KBM-7 (cell line): Measurements from ENCODE around the gene SYT5.
"Not testable (repeated sequence)": the region's sequence is repeated elsewhere in the genome, so short reads cannot be mapped to it uniquely, and the experiment has no call there.

Source experiments
- DNase-seq: peaks from one replicate; pipeline ENCODE4 v3.0.0-alpha.2; 2015
- in situ Hi-C: fragments of 300-500 bp; cut with MboI; formaldehyde crosslinking; loops from 2 replicates; pipeline ENCODE4 v1.14.3; 2020; ENCODE audit warnings: low sequenced_read_pairs, low pct_unique_long_range_greater_than_20kb, mixed read lengths

SYT5 gene

GRCh38 chr19:55209693-55210472 is 29.8 kb upstream of the SYT5 start:
- DNase-seq: no peak

DNA sequence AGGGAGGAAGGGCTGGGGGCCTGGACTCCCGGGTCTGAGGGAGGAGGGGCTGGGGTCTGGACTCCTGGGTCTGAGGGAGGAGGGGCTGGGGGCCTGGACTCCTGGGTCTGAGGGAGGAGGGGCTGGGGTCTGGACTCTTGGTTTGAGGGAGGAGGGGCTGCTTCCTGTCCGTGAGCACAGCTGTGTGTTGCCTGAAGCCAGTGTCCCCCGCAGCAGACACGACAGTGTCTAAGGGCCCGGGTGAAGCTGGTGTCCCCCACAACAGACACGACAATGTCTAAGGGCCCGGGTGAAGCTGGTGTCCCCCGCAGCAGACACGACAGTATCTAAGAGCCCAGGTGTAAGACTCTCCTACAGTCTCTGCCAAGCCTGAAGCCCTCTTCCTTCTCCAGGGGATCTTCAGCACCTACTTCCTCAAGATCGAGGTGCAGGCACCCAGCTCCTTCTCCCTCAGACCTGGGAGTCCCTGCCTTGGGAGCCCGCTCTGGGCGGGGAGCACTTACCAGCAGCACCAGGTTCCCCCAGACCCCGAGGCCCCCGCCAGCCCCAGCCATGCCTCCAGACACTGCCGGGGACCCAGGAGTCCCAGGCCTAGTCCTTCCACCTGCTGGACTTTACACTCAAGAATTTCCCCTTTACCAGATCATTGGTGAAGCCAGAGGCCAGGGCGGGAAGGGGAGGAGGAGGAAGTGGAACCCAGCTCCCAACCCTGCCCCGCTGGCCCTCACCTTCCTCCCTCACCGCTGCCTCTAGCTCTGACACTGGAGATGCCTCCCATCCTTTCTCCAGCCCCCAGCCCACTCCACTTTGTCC is 29.0 kb upstream of the SYT5 start, which contains the start of gene PTPRH:
PTPRH (minus strand) TSS at position 622 of the 813 bp plus-strand sequence; CDS start at position 554, 68 bp downstream.
- DNase-seq: no peak
- in situ Hi-C loops: no loop called here

More at GRCh38 chr19:55209693-55210472, 29.8 kb upstream of the SYT5 start:
- in situ Hi-C loops: no loop called here

DNA sequence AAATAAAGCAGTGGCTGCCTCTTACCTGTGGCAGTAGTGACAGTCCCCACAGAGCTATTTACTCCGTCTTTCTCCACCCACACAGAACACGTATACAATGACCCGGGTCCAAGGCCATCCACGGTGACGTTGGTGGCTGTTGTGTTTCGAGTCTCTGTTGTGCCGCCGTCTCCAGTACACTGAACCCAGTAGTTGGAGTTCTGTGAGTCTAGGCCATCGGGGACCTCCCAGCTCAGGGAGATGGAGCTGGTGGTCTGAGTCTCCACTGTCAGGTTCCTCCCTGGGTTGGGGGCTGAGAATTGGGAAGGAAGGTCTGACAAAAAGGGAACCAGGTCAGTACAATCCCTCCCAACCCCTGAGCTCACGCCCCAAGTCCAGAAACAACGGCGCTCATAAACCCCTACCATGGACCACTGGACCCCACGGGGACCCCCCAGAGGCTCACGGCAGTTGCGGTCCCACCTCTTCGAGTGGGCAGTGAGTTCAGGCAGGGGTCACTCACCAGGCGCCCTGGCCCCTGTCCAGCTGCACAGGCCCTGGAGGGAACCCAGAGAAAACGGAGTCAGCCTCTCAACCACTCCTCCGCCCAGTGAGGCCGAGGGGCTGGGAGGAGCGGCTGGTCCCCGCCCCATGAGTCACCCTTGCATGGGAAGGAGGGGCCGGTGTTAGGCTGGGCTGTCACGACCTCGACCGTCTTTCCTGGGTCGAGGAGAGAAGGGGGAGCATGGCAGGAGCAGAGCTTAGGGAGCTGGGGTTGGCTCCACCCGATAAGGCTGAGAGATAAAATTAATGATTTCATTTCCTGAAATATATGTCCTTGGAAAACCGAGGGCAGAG is 26.8 kb upstream of the SYT5 start:
- DNase-seq: peak; percentile 72
- in situ Hi-C loops: no loop called here

DNA sequence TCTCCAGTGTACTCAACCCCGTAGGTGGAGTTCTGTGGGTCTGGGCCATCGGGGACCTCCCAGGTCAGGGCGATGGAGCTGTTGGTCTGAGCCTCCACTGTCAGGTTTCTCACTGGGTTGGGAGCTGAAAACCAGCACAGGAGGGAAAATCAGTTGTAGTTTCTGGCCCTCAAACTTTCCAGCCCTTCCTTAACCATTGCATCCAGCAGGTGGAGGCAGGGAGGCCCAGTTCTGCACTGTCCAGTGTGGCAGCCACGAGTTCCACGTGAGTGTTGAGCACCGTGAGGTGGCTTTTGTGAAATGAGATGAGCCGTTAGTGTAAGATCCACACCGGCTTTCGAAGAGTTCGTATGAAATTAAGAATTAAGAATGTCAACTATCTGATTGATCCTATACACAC is 22.1 kb upstream of the SYT5 start:
- DNase-seq, in situ Hi-C loops: not testable (repeated sequence)

DNA sequence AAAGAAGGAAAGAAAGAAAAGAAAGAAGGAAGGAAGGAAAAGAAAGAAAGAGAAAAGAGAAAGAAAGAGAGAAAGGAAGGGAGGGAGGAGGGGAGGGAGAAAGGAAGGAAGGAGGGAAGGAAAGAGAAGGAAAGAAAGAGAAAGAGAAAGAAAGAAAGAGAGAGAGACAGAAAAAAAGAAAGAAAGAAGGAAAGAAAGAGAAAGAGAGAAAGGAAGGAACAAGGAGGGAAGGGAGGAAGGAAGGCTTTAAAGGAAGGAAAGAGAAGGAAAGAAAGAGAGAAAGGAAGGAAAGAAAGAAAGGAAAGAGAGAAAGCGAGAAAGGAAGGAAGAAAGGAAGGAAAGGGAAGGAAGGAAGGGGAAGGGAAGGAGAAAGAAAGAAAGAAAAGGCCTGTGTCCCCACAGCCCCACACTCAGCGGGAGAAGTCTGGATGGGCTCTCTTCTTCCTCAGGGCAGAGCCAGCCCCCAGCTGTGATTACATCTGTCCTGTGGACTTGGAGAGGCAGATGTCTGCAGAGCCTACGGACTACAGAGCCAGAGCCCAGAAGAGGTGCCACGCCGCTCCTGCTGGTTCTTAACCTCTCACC is 19.6 kb upstream of the SYT5 start:
- in situ Hi-C loops: no loop called here
- no peak for DNase-seq

DNA sequence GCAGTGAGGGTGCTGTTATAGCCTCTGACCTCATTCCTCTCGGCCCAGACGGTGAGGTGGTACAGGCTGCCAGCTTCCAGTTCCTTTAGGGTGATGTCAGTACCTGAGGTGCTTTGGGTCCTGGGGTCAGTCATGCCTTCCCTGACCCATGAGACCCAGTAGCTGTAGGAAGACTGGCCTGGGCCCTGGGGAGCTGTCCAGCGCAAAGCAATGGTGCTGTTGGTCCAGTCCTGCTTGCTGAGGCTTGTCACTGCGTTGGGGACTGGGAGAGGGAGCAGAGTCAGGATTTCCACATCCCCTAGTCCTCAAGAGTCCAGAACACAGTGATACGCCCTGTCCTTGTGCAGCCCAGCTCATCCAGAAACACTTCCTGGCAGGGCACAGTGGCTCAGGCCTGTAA is 18.6 kb upstream of the SYT5 start:
- in situ Hi-C loops: no loop called here
- DNase-seq: no peak

DNA sequence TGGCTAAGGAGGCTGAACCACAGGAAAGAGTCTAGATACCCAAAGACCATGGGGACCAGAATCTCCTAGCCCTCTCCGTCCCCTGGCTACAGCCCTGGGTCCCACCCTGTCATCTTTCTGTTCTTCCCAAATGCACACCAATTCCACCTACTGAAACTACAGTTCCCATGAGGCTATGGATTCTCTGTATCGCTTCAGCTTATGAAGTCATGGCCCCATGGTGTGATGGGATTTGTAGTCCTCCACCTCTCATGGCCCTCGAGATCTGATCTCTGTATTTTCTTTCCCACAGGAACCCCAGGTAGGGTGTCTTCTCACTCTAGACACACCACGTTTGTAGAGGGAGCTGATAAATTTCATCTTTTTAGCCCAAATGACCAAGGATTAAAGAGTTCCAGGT is 17.4 kb upstream of the SYT5 start:
- no peak for DNase-seq
- in situ Hi-C loops: no loop called here

- DNase-seq: no peak
- in situ Hi-C loops: no loop called here
Measured at GRCh38 chr19:55196803-55197202, 16.7 kb upstream of the SYT5 start.

- in situ Hi-C loops: no loop called here
- no peak for DNase-seq
Measured at GRCh38 chr19:55193481-55193880, 13.4 kb upstream of the SYT5 start.

GRCh38 chr19:55189403-55189835 is 9.3 kb upstream of the SYT5 start:
- in situ Hi-C loops: no loop called here
- DNase-seq: peak; percentile 28

DNA sequence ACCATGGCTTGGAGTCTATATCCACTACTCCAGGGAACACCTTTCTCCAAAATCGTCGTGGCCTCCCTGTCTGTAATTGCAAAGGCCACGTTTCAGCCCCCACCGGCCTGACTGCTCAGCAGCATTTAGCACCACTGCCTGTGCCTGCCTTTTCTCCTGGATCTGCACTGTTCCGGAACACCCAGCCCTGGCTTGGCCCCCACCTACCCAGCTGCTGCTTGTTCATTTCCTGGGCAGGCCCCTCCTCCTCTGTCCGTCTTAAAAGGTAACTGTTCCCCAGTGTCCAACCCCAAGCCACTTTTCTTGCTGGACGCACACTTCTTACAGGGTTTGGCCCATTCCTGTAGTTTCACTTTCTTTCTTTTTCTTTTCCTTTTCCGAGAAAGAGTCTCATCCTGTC is 8.5 kb upstream of the SYT5 start:
- in situ Hi-C loops: no loop called here
- no peak for DNase-seq

DNA sequence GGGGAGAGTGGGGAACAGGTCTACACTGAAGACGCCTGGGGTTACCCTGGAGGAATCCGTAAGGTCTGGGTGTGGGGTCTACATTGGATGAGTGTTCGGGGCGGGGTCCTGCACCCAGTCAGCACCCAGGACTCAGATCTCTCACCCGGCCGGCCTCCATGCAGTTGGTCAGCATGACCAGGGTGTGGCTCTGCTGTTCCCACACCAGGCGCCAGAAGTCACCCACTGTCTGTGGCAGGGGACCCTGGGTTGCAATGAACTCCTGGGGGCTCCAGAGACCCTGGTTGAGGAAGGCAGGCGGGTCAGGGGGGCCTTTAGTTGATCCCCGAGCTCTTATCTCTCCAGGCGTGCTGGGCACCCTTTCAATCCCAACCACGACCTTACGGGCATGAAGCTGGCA is 6.0 kb upstream of the SYT5 start:
- in situ Hi-C loops: no loop called here

DNA sequence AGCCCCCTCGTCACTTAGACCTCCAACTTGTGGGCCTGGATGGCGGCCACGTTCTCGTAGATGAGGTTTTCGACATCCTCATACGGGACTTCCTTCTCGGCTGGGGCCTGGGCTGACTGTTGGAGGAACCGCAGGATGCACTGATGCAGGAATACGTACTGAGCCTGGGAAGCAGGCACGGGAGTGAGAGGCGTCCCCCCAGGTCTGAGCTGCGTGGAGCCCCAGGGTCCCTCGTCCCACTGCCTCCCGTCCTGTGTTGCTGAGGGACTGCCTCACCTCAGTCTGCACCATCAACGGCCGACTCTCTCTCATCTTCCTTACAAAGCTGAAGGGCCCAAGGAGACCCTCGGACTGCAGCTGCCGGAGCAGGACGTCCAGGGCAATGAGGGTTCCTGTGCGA is 1.7 kb upstream of the SYT5 start:
- in situ Hi-C loops: no loop called here
- no peak for DNase-seq

More for the DNA sequence above, 6.0 kb upstream of the SYT5 start:
- DNase-seq: no peak

- in situ Hi-C loops: no loop called here
- DNase-seq: peak; percentile 89
Measured at GRCh38 chr19:55178781-55179599, 1.1 kb downstream of the SYT5 start.

GRCh38 chr19:55176076-55176475 is 4.0 kb downstream of the SYT5 start:
- in situ Hi-C loops: no loop called here
- DNase-seq: no peak

DNA sequence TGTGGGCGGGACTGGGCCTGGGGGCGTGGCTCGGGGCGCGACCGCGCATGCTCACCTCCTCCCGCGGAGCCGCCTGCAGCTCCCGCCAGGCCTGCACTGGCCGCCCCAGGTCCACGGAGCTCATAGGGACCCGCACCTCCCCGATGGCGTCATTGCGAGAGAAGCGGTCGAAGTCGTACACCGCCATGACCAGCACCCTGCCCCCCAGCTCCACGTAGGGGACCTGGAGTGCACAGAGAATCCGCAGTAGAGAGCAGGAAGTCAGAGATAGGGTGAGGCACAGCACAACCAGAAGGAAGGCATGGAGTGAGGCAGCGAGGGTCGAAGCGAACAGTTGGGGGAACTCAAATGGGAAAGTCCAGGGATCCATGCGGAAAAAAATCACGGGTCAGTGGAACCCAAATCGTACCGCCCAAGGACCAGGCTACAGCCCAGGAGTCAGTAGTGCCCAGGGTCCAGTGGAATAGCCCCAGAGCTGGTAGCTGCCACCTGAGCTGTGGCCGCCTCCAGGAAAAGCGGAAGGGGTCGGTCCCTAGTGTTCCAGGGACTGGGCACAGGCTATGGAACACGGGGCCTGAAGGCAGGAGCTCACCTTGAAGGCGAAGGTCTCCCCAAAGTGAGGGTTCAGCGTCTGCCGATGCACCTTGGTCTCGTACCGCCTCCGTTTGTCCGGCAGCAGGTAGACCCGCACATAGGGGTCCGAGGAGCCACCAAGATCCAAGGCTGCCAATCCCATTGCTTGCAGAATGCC is 4.8 kb downstream of the SYT5 start:
- in situ Hi-C loops: no loop called here

GRCh38 chr19:55174425-55175116 is 5.5 kb downstream of the SYT5 start:
- DNase-seq: no peak
- in situ Hi-C loops: no loop called here

More for the DNA sequence above, 4.8 kb downstream of the SYT5 start:
- DNase-seq: no peak
